Testis (tissue), 3 donors: ENCODE data around the gene SKI. TPM values are rescaled to one million over a fixed set of nuclear protein-coding genes. Genes with fewer than 3 reads are reported as not detected.
A peak's percentile ranks its signal among the peaks of the same experiment; 100 is the strongest.

Source experiments
- DNase-seq: peaks from one replicate; pipeline ENCODE4 v3.0.0-alpha.2; 2019
- H3K27ac ChIP-seq, 2 donors: fragments of 200-600 bp; sonication (generic); one replicate each; pipeline ENCODE4 v1.5.1; 2019
- H3K27me3 ChIP-seq: fragments of 200-600 bp; sonication (generic); one replicate; pipeline ENCODE4 v1.5.1; 2019
- H3K36me3 ChIP-seq: fragments of 200-600 bp; sonication (generic); one replicate; pipeline ENCODE4 v1.5.1; 2017; ENCODE audit warnings: low read depth; ENCODE audit errors: missing control alignments
- H3K4me1 ChIP-seq: fragments of 200-600 bp; sonication (generic); one replicate; pipeline ENCODE4 v1.5.1; 2019
- H3K4me3 ChIP-seq, 2 donors: fragments of 200-600 bp; sonication (generic); one replicate each; pipeline ENCODE4 v1.5.1; 2017 to 2019
- H3K9me3 ChIP-seq: fragments of 200-600 bp; sonication (generic); one replicate; pipeline ENCODE4 v1.5.1; 2017
- CTCF ChIP-seq, 3 experiments: fragments of 450-650 bp in 2 of 3; fragments of 200-600 bp in 1 of 3; sonication (generic) in 1 of 3; IDR thresholded peaks; one replicate each; pipeline ENCODE4 v1.5.1; 2016 to 2019; ENCODE audit warnings: antibody characterized with exemption in 3 of 3, mild to moderate bottlenecking in 2 of 3, moderate library complexity in 1 of 3
- POLR2A ChIP-seq: fragments of 450-650 bp; IDR thresholded peaks from one replicate; pipeline ENCODE4 v1.6.1; 2017; ENCODE audit warnings: antibody characterized with exemption, mild to moderate bottlenecking, moderate library complexity
- WGBS, 2 donors: methylation state at CpG; one replicate each; pipeline ENCODE4 v1.1.5; 2018; 5-methylcytosine and 5-hydroxymethylcytosine counted together
- intact Hi-C: fragments of 100-400 bp; cut with DNase I; formaldehyde crosslinking; loops from one replicate; pipeline ENCODE4 v1.15.1; 2023; ENCODE audit warnings: low total_unique reads
- polyA plus RNA-seq: library from polyadenylated mRNA; stranded (reverse); fragments of 350-450 nt; fragmentation: Illumina TruSeq; extraction: RNeasy Lipid Tissue Mini Kit (QIAGEN cat#74804); gene quantifications from one replicate; pipeline ENCODE4 v1.2.3, GENCODE V29; 2014; ENCODE audit warnings: low read depth, low replicate concordance; ENCODE audit not compliant: insufficient read depth
- total RNA-seq, 2 donors: library from RNA; depleted of rRNA; stranded (reverse); fragments of >200 nt; gene quantifications; one replicate each; pipeline ENCODE4 v1.2.3, GENCODE V29; 2016

Gene SKI
- total and polyA plus RNA-seq, 3 donors from 2014 or later: 40.2 to 87.1 (median 85.7) TPM

- Histone ChIP-seq H3K9me3 (no peaks in the 10 kb centered on the region), H3K4me1 (peaks cover 93% of the 10 kb centered on the region), H3K27me3 (no peaks in the 10 kb centered on the region), H3K4me3 (no peak overlapping the region), H3K36me3 (no peaks in the 10 kb centered on the region), H3K27ac (peak overlapping the region; percentile 75 to 81)
- intact Hi-C loops: loop anchor here (5.0 kb wide), 1 partner anchor 73 kb away; no protein-coding TSS in a partner anchor
- 19 to 30% methylated on average over 12 to 27 of the region's 27 CpGs for WGBS, 2 donors
- no peak for TF ChIP-seq CTCF (IDR thresholded peaks at IDR 0.05)
- TF ChIP-seq POLR2A: no peak
- peak; percentile 94 for DNase-seq
Observed at GRCh38 chr1:2233997-2234761, 6.1 kb downstream of the SKI start.

GRCh38 chr1:2234762-2235113, 6.6 kb downstream of the SKI start:
- Histone ChIP-seq H3K4me1 (peaks cover 94% of the 10 kb centered on the region), H3K9me3 (no peaks in the 10 kb centered on the region), H3K36me3 (no peaks in the 10 kb centered on the region), H3K27ac (peak overlapping the region; percentile 75 to 81), H3K4me3 (no peak overlapping the region), H3K27me3 (no peaks in the 10 kb centered on the region)
- DNase-seq: no peak
- intact Hi-C loops: loop anchor here (5.0 kb wide), 1 partner anchor 73 kb away; no protein-coding TSS in a partner anchor
- no peak for TF ChIP-seq CTCF (IDR thresholded peaks at IDR 0.05)
- TF ChIP-seq POLR2A: no peak
- 42 to 59% methylated on average over 4 of the region's 4 CpGs for WGBS, 2 donors

GRCh38 chr1:2235300-2235998, 7.3 kb downstream of the SKI start:
- no peak for TF ChIP-seq POLR2A
- no peak for DNase-seq
- intact Hi-C loops: no loop called here
- Histone ChIP-seq H3K36me3 (no peaks in the 10 kb centered on the region), H3K4me1 (peaks cover 94% of the 10 kb centered on the region), H3K4me3 (no peak overlapping the region), H3K9me3 (no peaks in the 10 kb centered on the region), H3K27ac (peak overlapping the region; percentile 75 to 81), H3K27me3 (no peaks in the 10 kb centered on the region)
- 80 to 86% methylated on average over 15 to 22 of the region's 22 CpGs for WGBS, 2 donors

- H3K4me3 ChIP-seq: no peak overlapping the region
- no peaks in the 10 kb centered on the region for H3K27me3 ChIP-seq
- peak overlapping the region; percentile 48 to 83 for H3K27ac ChIP-seq
- no peak for TF ChIP-seq CTCF (IDR thresholded peaks at IDR 0.05)
- TF ChIP-seq POLR2A: no peak
- DNase-seq: peak; percentile 57
- peaks cover 88% of the 10 kb centered on the region for H3K4me1 ChIP-seq
- intact Hi-C loops: no loop called here
- no peaks in the 10 kb centered on the region for H3K36me3 ChIP-seq
- WGBS, 2 donors: 55 to 69% methylated on average over 21 to 28 of the region's 28 CpGs
- no peaks in the 10 kb centered on the region for H3K9me3 ChIP-seq
Observed at GRCh38 chr1:2236695-2237677, 8.9 kb downstream of the SKI start.
